Measurements from ENCODE around the gene PTPRZ1.

DNA sequence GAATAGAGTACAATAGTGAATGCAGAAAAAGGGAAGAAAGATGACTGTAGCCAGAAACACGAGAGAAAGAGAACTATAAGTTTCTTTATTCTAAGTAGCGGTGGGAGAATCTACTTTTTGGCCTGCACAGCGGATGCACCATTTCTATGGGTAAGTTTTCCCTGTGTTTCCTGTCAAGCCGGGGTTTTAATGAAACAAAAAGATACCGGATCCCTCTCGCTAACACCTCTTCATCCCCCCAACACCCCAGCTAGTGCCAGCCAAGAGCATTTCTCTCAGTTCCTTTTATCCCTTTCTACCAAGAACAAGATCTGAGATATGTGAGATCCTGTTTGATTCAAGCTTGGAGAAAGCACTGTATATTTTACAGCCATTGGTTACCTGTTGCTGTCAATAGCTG, 14.7 kb downstream of the PTPRZ1 start:
- TF ChIP-seq YY1 (IDR thresholded peaks at IDR 0.05; ENCODE audit: insufficient read depth, insufficient read length) (no peak), ZNF274 (IDR thresholded peaks at IDR 0.05; ENCODE audit: low read depth, low read length) (no peak)
